Measurements from ENCODE around the gene ADAM19.

GRCh38 chr5:157478726-157479125 is 96.8 kb downstream of the ADAM19 start:
- TF ChIP-seq, protein P1, sequence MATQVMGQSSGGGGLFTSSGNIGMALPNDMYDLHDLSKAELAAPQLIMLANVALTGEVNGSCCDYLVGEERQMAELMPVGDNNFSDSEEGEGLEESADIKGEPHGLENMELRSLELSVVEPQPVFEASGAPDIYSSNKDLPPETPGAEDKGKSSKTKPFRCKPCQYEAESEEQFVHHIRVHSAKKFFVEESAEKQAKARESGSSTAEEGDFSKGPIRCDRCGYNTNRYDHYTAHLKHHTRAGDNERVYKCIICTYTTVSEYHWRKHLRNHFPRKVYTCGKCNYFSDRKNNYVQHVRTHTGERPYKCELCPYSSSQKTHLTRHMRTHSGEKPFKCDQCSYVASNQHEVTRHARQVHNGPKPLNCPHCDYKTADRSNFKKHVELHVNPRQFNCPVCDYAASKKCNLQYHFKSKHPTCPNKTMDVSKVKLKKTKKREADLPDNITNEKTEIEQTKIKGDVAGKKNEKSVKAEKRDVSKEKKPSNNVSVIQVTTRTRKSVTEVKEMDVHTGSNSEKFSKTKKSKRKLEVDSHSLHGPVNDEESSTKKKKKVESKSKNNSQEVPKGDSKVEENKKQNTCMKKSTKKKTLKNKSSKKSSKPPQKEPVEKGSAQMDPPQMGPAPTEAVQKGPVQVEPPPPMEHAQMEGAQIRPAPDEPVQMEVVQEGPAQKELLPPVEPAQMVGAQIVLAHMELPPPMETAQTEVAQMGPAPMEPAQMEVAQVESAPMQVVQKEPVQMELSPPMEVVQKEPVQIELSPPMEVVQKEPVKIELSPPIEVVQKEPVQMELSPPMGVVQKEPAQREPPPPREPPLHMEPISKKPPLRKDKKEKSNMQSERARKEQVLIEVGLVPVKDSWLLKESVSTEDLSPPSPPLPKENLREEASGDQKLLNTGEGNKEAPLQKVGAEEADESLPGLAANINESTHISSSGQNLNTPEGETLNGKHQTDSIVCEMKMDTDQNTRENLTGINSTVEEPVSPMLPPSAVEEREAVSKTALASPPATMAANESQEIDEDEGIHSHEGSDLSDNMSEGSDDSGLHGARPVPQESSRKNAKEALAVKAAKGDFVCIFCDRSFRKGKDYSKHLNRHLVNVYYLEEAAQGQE (IDR thresholded peaks at IDR 0.05; ENCODE audit: unreplicated experiment) = no peak
- TF ChIP-seq, protein P2, sequence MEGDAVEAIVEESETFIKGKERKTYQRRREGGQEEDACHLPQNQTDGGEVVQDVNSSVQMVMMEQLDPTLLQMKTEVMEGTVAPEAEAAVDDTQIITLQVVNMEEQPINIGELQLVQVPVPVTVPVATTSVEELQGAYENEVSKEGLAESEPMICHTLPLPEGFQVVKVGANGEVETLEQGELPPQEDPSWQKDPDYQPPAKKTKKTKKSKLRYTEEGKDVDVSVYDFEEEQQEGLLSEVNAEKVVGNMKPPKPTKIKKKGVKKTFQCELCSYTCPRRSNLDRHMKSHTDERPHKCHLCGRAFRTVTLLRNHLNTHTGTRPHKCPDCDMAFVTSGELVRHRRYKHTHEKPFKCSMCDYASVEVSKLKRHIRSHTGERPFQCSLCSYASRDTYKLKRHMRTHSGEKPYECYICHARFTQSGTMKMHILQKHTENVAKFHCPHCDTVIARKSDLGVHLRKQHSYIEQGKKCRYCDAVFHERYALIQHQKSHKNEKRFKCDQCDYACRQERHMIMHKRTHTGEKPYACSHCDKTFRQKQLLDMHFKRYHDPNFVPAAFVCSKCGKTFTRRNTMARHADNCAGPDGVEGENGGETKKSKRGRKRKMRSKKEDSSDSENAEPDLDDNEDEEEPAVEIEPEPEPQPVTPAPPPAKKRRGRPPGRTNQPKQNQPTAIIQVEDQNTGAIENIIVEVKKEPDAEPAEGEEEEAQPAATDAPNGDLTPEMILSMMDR (conservative IDR thresholded peaks at IDR 0.05; ENCODE audit: low read depth in 2 of 2) = no peak
- no peak for TF ChIP-seq EZH2 (IDR thresholded peaks at IDR 0.05; ENCODE audit: low read depth, unreplicated experiment)

Measured in GM23338 (cell line).